SKM-1 (cell line): Measurements from ENCODE around the gene CD8A.
"Not testable (repeated sequence)": the region's sequence is repeated elsewhere in the genome, so short reads cannot be mapped to it uniquely, and the experiment has no call there.

Experiments
- DNase-seq: peaks from one replicate; lab custom pipeline; 2025; ENCODE audit not compliant: unreplicated experiment; lab: John Stamatoyannopoulos, UW

Gene CD8A

DNA sequence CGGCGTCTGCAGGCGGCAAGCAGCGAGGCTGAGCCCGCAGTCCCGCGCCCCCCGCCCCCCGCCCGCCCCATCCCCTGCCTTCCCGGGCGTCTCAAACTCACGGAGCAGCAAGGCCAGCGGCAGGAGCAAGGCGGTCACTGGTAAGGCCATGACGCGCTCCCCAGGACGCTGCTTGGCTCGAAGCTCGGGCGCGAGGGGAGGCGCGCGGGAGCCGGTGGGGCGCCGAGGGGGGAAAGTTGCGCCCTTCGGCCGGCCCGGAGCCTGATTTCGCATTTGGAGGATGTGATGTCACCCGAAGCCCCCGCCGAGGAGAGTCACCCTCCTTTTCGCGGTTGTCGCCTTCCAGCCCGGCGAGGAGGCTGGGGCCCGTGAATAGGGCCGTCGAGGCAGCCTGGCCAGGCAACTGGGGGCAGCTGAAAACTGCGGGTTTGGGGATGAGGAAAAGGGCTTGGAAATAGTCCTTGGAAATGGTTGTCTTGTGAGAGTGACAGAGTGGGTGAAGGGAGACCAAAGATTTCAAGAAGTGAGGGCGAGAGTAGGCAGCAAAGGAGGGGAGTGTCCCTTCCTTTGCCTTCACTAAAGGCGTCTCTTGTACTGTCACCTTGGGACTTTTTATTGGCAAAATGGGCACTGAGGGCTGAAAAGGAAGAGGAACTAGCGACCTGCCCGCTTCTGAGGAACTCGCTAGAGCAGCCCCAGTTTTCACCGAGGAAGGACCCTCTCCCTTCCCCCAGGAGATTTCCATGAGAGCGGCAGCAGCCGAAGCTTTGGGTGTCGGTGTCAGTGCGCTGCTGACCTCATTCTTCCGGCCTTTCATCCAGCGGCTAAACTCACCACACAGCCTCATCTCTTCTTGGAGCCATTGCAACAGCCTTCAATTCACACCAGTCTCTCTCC lies at the start of gene CD8A:
Gene CD8A, minus strand, starts transcription at position 238 of the 897 bp plus-strand sequence. Its CDS starts 88 bp downstream, at position 150.
- DNase-seq = no peak

DNA sequence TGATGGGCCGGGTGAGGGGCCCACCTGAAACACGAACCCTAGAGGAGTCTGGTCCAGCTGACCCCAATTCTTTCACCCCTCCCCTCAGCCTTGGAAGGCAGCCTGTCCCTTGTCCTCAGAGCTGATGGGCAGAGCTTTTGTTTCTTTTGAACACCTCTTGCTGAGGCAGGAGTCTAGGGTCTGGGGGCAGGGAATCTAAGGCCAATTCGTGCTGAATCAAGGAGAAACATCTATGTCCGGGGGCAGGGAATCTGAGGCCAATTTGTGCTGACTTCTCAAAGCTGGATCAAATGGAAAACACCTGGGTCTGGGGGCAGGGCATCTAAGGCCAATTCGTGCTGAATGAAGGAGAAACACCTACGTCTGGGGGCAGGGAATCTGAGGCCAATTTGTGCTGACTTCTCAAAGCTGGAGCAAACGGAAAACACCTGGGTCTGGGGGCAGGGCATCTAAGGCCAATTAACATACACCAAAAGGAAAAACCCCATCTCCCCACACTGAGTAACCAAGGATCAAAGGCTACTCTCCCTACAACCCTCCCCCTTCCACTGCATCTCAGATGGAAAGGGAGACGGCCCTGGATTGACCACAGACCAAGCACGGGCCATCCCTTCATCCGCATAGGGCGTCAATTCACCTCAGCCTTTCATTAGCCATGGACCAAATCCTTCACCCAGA lies 49.3 kb upstream of the CD8A start:
- DNase-seq = not testable (repeated sequence)

DNA sequence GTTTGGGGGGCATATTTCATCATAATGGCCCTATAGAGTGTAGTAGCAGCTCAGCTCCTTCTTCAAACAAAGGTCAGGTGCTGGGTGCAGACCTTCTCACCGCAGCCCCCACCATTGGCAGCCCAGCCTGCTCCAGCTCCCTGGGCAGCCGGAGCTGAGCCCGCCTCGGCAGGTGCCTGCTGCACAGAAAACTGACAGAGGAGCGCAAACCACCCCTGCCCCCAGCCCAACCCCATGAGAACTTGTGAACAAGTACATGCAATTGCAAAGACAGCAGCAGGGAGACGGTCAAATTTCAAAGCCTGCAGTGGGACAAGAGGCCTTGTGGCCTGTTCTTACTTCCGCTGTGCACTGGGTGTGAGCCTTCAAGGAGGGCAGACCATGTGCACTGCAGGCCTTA lies 48.7 kb upstream of the CD8A start:
- DNase-seq = not testable (repeated sequence)

DNA sequence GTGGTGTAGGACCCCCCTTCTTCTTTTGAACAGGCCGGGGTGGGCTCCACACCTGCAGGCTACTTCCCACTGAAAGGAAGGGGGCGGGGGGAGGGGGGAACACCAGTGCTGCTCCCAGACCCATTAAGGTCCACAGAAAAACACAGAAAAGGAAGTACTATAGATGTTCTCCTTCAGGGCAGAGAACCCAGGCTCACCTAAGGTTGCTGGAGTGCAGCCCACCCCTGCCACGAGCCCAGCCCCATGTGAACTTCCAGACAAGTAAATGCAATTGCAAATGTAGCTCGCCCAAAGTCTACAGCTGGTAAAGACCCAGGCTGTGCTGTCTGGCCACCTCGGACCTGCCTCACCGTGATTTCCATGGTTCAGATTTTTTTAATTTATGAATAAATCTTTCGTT lies 47.0 kb upstream of the CD8A start:
- not testable (repeated sequence) for DNase-seq

DNA sequence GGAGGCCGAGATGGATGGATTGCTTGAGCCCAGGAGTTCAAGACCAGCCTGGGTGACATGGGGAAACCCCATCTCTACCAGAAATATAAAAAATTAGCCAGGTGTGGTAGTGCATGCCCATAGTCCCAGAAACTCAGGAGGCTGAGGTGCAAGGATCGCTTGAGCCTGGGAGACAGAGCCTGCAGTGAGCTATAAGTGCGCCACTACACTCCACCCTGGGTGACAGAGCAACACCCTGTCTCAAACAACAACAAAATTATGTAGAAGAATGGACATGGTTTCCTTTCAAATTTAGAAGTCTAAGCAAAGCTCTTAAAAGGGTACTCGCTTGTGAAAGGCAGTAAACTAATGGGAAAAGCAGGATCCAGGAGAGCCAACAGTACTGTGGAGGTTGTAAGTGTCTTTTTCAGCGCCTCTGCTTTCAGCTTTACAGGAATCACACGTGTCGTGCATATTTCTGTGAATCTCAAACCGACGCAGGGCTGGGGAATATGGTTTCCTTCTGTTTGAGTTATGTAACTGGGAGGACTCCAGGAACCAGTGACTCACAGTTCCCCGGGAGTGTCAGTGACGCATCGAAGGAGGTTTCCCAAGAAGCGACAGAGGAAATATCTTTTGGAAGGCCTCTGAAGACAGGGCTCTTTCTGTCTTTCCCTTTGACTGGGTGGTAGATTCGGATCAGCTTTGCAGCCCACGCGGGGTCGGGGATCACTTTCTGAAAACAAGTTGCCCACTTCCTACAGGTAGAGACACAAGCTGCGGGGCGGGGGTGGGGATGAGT lies 46.4 kb upstream of the CD8A start:
- DNase-seq = peak; percentile 42

DNA sequence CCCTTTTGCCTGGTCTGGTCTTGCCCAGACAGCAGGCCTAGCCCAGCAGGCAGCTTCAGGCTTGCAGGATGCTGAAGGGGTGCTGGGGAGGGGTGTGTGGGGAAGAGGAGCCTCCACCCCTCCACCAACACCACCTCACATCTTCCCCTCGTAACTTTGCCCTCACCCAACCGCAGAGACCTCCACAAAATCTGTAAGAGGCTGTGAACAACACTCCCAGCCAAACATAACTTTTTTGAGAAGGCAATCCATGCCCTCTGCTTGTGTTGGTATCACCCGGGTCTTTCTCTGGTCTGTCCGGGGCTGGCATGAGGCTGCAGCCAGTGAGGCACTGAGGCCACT lies 44.8 kb upstream of the CD8A start:
- not testable (repeated sequence) for DNase-seq

DNA sequence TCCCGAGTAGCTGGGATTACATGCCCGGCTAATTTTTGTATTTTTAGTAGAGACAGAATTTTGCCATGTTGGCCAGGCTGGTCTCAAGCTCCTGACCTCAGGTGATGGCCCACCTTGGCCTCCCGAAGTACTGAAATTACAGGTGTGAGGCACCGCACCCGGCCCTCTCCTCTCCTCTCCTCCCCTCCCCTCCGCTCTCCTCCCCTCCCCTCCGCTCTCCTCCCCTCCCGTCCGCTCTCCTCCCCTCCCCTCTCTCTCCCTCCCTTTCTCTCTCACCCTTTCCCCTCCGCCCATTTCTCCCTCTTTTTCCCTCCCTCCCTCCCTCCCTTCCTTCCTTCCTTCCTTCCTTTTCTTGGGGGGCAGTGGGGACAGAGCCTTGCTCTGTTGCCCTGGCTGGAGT lies 42.6 kb upstream of the CD8A start:
- DNase-seq = no peak

DNA sequence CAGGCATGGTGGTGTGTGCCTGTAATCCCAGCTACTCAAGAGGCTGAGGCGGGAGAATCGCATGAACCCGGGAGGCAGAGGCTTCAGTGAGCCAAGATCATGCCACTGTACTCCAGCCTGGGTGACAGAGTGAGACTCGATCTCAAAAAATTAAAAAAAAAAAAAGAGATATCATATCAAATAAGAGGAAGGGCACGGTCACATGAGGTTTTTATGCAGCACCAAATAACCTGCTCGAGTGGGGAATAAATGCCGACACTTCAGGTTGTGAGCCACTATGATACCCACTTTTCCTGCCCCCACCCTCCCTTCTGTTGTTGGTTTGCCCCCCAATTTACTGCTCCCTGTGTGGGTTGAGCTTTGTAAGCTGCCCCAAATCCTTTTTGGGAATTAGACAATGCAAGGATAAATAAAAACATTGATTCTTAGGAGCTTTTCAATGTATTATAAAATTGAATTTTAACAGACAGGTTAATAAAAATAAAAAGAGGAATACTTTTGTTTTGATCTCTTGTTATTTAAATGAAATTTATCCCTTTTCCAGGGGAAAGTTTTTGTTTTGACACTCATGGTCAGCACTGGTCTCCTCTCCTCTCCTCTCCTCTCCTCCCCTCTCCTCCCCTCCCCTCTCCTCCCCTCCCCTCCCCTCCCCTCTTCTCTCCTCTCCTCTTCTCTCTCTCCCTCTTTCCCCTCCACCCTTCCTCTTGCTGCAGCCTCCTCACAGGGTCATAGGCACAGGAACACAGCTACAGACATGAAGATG lies 41.8 kb upstream of the CD8A start:
- DNase-seq = no peak

DNA sequence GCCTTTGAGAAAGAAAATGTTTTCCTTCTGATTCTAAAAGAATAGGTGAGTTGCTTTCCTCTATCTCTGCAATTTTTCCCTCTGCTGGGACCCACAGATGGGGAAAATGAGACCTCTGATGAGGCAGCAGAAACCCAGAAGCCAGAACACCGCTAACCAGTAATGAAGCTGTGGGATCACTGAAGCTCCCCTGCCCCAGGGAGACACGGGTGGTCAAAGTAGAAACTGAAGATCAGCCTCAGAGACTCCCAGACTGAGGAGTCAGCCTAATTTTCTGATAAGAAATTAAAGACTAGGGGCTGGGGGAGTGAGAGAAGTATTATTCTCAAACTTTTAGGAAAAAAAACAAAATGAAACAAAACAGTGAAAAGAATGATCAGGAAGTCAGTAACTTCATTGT lies 40.8 kb upstream of the CD8A start:
- DNase-seq = no peak

DNA sequence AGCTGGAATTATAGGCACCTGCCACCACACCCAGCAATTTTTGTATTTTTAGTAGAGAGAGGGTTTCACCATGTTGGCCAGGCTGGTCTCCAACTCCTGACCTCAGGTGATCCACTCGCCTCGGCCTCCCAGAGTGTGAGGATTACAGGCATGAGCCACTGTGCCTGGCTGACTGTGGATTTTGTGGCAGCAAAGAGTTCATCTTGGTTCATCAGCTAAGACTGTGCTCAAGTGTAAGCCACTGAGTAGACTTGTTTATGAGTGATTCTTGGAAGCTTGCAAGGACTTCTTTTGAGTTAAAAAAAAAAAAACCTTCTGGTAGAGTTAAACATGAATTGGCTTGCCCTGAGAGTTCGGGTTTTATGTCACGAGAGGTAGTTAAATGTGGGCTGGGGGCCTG lies 36.2 kb upstream of the CD8A start:
- no peak for DNase-seq

DNA sequence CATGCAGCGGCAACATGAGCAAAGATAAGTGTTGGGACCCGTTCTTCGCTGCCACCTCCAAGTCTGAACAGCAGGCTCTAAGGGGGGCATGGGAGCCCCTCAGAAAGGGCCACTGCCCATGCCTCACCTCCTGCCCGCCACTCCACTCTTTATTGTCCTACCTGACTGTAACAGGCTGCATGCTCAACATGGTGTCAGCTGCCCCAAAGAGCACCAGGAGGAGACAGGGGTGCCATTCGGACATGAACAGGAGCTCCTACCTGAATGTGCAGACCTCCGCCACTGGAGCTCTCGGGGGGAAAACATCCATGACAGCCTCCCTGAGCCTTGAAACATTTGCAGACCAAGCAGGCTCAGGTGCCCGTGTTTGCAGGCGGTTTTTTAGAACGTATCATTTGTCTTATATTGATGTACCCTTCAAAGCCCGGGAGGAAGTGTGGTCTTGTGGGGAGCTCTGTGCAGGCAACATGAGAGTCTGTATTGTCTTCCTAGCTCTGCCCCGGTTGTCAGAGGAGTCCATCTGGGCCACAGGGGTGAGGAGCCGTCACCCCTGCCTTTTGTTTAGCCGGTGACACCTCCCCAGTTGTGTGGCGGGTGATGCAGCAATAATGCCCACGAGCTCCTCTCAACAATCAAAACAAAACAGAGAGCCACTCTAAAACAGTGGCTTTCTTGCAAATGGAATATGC lies 35.1 kb upstream of the CD8A start:
- DNase-seq = no peak

DNA sequence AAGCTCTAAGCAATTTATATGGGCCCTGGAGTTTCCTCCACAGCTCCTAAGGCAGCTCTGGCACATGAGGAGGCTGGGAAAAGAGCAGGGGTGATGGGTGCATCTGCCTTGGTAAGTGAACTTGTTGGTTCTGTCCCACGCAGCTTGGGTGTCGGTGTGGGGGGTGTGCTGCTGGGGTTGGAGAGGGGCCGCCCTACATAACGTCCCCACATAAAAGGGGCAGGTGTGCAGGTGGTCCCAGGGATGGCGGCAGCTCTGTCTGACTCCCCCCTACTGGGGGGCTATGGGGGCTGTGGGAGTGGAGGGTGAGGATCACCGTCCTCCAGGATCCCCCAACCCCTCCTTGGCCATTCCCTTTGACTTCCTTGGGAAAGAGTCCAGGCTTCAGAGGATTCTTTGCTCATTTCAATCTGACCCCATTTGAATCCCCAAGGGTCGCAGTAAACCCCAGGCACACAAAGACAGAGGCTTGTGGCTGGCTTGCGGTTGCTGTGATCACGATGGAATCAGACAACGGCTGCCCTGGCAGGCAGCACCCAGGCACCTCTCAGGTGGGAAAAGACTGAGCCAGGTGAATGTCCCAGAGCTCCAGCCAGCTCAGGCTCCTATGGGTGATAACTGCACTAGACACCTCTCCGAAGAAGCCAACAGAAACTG lies 34.5 kb upstream of the CD8A start:
- no peak for DNase-seq

DNA sequence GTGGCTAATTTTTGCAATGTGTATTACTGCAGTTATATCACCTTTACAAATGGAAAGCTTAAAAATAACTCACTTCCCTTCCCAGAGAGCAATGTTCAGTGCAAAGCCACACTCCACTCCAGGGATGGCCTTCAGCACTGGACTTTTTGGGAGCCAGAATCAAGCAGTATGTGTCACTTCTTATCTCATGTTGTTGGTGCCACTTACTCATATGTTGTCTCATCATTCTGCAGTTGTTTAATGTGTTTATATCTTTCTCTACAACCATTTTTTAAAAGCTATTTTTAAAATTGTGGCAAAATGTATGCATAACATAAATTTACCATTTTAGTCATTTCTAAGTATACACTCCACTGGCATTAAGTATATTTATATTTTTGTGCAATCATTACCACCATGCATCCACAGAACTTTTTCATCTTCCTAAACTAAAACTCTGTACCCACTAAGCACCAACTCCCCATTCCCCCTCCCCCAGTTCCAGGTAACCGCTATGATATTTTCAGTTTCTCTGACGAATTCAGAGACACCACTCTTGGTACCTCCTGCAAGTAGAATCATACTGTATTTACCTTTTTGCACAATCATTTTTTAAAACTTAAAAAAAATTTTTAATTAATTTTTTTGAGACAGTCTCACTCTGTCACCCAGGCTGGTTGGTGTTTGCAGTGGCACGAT lies 32.1 kb upstream of the CD8A start:
- DNase-seq = no peak

DNA sequence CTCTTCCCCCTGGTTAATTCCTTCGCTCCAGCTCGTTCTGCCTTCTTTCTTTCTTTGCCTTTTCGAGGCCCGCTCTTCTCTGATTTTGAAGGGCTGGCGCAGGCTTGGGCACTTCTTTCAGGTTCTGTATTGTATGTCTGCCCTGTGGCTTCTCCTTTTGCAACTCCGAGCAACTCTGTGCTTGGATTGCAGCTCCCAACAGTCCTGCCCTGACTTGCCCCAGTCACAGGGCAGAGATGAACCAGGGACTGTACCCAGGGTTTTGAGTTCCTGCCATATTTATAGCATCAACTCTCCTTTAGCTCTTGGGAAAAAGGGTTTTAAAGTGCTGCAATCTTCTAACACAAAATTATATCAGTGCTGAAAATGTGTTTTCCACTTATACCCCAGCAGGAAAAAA lies 31.1 kb upstream of the CD8A start:
- no peak for DNase-seq

DNA sequence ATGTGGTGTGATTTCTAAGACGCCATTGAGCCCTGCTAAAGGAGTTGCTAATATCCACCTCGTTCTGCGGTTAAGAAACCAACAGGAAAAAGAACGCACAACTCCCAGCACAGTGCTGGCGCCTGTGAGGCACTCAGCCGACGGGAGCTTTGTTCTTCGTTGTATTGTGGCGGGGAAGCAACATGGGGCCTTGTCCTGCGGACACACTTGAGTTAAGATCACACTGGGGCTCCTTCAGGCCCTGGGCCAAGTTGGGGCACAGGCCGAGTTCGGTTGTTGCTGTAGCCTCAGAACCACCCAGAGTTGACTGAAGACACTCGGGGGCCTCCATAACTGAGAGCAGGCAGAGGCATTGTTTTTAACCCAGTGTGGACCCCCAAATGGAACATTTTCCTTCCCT lies 30.6 kb upstream of the CD8A start:
- no peak for DNase-seq

DNA sequence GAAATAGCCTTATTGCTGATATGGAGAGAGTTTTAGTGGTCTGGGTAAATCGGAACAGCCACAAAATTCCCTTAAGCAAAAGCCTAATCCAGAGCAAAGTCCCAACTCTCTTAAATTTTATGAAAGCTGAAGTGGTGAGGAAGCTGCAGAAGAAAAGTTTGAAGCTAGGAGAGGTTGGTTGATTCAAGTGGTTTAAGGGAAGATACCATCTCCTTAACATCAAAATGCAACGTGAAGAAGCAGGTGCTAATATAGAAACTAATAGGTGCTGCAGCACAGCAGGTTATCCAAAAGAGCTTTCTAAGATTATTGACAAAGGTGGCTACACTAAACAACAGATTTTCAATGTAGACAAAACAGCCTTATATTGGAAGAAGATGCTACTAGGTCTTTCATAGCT lies 28.2 kb upstream of the CD8A start:
- DNase-seq = no peak

DNA sequence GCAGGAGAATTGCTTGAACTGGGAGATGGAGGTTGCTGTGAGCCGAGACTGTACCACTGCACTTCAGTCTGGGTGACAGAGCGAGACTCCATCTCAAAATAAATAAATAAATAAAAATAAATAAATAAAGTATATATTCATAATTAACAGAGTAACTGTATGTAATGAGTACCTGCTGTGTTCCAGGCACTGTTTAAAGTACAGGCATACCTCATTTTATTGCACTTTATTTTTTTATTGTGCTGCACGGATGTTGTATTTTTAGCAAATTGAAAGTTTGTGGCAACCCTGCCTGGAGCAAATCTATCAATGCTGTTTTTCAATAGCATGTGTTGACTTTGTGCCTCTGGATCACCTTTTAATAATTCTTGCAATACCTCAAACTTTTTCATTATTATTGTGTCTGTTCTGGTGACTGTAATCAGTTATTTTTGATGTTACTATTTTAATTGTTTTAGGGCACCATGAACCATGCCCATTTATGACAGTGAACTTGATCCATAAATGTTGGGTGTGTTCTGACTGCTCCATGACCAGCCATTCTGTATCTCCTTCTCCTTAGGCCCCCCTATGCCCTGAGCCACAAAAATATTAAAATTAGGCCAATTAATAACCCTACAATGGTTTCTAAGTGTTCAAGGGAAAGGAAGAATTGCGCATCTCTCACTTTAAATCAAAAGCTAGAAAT lies 27.5 kb upstream of the CD8A start:
- DNase-seq = no peak

DNA sequence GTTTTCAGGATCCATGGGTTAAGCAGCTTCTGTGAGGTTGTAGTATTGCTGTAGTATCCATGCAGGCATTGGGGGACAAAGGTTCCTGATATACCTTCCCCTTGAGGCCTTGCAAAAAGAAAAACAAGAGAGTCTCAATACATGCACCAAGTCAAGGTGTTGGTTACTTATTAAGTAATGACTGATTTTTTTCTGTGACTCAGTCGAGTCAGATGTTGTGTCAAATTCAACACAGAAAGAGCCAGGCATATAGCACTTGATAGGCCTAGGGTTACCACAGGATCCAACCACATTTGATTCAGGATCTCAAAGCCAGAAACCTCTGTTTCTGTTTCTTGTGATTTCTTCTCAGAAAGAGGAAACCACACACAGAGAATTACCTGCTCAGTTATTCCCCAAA lies 24.9 kb upstream of the CD8A start:
- DNase-seq = no peak
